Right ventricle myocardium superior (tissue), 1 donor: ENCODE data around the gene MMP11. TPM values are rescaled to one million over a fixed set of nuclear protein-coding genes. Genes with fewer than 3 reads are reported as not detected.

Experiments used
- total RNA-seq: library from RNA; stranded (reverse); fragmentation: NEBNext Ultra II Directional; extraction: Animal tissue kit (Norgen Biotek cat#: 25700); gene quantifications from one replicate; pipeline ENCODE4 v1.2.1, GENCODE V29; 2021
- donor health status: DM: no; HTN: yes; CAD: no; lungs with severe emphysema.

Gene MMP11
- total RNA-seq, 1 donor from 2014 or later, result 25.3 TPM

Other genes with a start within 250 kb of the MMP11 start
- not detected for gene IGLL1, start 192.6 kb upstream of the MMP11 start, total RNA-seq
- gene DRICH1, start 140.5 kb upstream of the MMP11 start, total RNA-seq, result 0.16 TPM
- gene RGL4, start 81.8 kb upstream of the MMP11 start, total RNA-seq, result not detected
- 2.8 TPM for gene ZNF70, start 21.7 kb upstream of the MMP11 start, total RNA-seq
- gene VPREB3, start 18.4 kb upstream of the MMP11 start, total RNA-seq, result 0.51 TPM
- gene C22orf15, start 9.9 kb upstream of the MMP11 start, total RNA-seq, result not detected
- 1,600 TPM for gene CHCHD10, start 4.9 kb upstream of the MMP11 start, total RNA-seq
- gene SMARCB1, start 14.1 kb downstream of the MMP11 start, total RNA-seq, result 46.6 TPM
- 2.8 TPM for gene DERL3, start 66.2 kb downstream of the MMP11 start, total RNA-seq
- gene SLC2A11, start 85.0 kb downstream of the MMP11 start, total RNA-seq, result 19.8 TPM
- 227 TPM for gene MIF, start 121.5 kb downstream of the MMP11 start, total RNA-seq
- 3.4 TPM for gene GSTT2B, start 188.3 kb downstream of the MMP11 start, total RNA-seq
- 1.7 TPM for gene DDTL, start 194.0 kb downstream of the MMP11 start, total RNA-seq
- 148 TPM for gene DDT, start 201.6 kb downstream of the MMP11 start, total RNA-seq
- gene GSTT2, start 207.3 kb downstream of the MMP11 start, total RNA-seq, result 0.62 TPM
- gene GSTT4, start 232.6 kb downstream of the MMP11 start, total RNA-seq, result not detected
- 37.4 TPM for gene CABIN1, start 238.5 kb downstream of the MMP11 start, total RNA-seq